NCI-H345 (cell line): ENCODE results near the gene PTGR2.
A peak's percentile ranks its signal among the peaks of the same experiment; 100 is the strongest.
"Not testable (repeated sequence)": the region's sequence is repeated elsewhere in the genome, so short reads cannot be mapped to it uniquely, and the experiment has no call there.

Source experiments
- DNase-seq: peaks from one replicate; lab custom pipeline; 2025; lab: John Stamatoyannopoulos, UW

The PTGR2 gene

GRCh38 chr14:73851567-73852382, at the start of gene PTGR2:
PTGR2 (plus strand) TSS chr14:73851831; CDS start chr14:73858863, 7,032 bp downstream.
- DNase-seq, result peak; percentile 94

- DNase-seq, result no peak
These were observed 49.0 kb upstream of the PTGR2 start for GRCh38 chr14:73802431-73803188.

GRCh38 chr14:73804636-73805035, 47.0 kb upstream of the PTGR2 start:
- DNase-seq, result no peak

DNA sequence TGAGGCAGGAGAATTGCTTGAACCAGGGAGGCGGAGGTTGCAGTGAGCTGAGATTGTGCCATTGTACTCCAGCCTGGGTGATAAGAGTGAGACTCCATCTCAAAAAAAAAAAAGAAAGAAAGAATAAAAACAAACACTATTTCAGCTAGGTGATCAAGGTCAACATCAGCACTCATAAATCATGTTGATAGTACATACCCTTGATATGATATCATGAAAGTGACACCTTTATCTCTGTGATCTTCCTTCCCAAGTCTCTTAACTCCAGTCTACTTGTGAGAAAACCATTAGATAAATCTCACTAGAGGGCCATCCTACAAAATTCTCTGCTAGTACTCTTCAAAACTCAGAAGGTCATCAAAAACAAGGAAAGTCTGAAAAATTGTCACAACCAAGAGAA, 44.2 kb upstream of the PTGR2 start:
- no peak for DNase-seq

- no peak for DNase-seq
These were observed 42.2 kb upstream of the PTGR2 start for GRCh38 chr14:73809391-73809790.

GRCh38 chr14:73810478-73811163, 41.0 kb upstream of the PTGR2 start:
- no peak for DNase-seq

- no peak for DNase-seq
These were observed 40.5 kb upstream of the PTGR2 start for GRCh38 chr14:73811164-73811503.

DNA sequence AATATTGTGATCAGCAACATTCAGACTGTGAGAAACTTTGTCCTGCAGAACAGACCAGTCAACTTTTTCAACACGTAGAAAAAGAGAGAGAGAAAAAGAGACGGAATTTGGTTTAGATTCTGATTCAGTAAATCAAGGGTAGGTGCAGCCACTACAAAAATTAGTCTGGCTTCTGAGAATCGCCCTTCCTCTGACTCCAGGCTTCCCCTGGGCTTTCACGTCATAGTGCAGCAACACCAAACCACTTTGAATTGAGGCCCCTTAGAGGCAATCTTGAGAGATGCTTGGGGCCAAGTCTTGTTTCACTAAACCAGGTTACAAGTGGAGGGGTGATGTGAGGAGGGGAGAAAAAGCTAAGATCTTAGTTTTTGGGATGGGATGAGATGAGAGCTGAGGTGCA, 37.5 kb upstream of the PTGR2 start:
- no peak for DNase-seq

DNA sequence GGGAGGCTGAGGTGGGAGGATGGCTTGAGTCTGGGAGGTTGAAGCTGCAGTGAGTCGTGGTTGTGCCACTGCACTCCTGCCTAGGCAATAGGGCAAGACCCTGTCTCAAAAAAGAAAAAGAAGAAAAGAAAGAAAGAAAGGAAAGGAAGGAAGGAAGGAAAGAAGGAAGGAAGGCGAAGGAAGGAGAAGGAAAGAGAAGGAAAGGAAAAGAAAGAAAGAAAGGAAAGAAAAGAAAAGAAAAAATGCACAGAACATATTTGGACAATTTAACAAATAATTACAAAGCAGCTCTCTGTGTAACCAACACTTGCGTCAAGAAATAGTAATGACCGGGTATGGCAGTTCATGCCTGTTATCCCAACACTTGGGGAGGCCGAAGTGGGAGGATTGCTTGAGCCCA, 35.8 kb upstream of the PTGR2 start:
- DNase-seq, result no peak

DNA sequence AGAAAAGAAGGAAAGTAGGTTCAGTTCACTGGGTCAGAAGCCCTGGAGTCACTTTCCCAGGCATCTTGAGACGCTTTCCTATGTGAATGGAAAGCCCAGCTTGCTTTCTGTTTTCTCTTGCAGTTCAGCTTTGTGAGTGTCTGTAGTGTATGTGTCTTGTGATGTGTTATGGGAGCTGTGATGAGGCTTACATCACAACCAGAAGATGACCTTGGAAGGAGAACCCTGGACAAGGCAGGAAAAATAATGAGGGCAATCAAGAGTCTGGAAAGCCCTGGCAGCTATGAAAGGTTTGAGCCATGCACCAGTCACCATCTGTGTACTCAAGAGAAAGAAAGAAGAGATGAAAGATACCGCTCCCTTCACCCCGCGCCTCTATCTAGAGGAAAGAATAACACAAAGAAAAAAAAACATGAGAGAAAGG, 35.2 kb upstream of the PTGR2 start:
- no peak for DNase-seq

DNA sequence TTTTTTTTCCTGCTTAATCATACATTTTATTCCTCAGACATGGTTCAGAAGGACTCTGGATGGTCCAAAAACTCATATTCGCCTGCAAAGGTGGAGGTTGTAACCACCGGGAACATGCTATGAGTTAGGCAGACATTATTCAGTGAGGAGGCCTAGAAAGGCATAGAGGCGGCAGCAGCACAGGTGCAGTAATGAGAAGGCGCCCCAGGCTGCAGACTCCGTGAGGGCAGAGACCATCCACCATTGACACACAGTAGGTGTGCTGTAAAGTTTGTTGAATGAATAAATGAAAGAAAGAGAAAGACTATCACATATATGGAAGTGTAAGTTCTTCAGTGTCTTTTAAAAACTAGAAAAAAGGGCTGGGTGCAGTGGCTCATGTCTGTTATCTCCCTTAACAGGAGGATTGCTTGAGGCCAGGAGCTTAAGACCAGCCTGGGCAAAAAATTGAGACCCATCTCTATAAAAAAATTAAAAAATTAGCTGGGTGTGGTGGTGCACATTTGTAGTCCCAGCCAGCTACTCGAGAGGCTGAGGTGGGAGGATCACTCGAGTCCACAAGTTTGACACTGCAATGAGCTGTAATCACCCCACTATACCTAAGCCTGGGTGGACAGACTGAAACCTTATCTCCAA, 34.5 kb upstream of the PTGR2 start:
- DNase-seq, result no peak

- no peak for DNase-seq
These were observed 32.8 kb upstream of the PTGR2 start for GRCh38 chr14:73818821-73819220.

- no peak for DNase-seq
These were observed 31.0 kb upstream of the PTGR2 start for GRCh38 chr14:73820631-73821030.

GRCh38 chr14:73823339-73823885, 28.2 kb upstream of the PTGR2 start:
- DNase-seq, result no peak

- no peak for DNase-seq
These were observed 27.5 kb upstream of the PTGR2 start for GRCh38 chr14:73824127-73824526.

DNA sequence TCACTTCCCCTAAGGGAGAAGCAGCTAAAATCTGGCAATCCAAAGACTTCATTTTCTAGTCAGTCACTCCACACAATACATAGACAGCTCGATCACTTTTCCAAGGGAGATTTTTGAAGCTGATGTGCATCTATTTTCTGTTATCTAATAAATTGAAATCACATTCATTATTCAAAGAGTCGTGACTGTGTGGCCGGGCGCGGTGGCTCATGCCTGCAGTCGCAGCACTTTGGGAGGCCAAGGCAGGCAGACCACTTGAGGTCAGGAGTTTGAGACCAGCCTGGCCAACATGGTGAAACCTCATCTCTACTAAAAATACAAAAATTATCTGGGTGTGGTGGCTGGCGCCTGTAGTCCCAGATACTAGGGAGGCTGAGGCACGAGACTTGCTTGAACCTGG, 27.1 kb upstream of the PTGR2 start:
- DNase-seq, result no peak

GRCh38 chr14:73825551-73826188, 26.0 kb upstream of the PTGR2 start:
- DNase-seq, result peak; percentile 79

- not testable (repeated sequence) for DNase-seq
These were observed 24.4 kb upstream of the PTGR2 start for GRCh38 chr14:73827190-73827589.

- DNase-seq, result no peak
These were observed 22.6 kb upstream of the PTGR2 start for GRCh38 chr14:73829071-73829470.

GRCh38 chr14:73829526-73830431, 21.9 kb upstream of the PTGR2 start:
- DNase-seq, result no peak
